Measurements from ENCODE around the gene ACKR2.

DNA sequence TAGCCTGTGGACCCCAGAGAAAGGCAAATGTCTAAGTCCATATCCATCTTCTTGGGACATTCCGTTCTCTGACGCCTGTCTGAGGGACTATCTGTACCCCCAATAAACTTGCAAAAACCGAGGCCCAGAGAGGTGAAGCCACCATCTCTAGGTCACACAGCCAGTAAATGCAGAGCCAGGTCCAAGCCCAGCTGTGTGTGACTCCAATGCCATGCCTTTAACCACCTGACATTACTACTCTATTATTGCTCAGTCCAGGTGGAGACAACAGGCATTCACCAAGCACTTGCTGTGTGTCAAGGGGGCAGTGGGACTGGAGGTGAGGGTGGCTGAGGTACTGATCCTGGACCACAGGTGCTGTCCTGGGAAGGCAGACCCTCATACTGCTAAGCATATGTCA is 41.0 kb downstream of the ACKR2 start:
- TF ChIP-seq, protein P1, sequence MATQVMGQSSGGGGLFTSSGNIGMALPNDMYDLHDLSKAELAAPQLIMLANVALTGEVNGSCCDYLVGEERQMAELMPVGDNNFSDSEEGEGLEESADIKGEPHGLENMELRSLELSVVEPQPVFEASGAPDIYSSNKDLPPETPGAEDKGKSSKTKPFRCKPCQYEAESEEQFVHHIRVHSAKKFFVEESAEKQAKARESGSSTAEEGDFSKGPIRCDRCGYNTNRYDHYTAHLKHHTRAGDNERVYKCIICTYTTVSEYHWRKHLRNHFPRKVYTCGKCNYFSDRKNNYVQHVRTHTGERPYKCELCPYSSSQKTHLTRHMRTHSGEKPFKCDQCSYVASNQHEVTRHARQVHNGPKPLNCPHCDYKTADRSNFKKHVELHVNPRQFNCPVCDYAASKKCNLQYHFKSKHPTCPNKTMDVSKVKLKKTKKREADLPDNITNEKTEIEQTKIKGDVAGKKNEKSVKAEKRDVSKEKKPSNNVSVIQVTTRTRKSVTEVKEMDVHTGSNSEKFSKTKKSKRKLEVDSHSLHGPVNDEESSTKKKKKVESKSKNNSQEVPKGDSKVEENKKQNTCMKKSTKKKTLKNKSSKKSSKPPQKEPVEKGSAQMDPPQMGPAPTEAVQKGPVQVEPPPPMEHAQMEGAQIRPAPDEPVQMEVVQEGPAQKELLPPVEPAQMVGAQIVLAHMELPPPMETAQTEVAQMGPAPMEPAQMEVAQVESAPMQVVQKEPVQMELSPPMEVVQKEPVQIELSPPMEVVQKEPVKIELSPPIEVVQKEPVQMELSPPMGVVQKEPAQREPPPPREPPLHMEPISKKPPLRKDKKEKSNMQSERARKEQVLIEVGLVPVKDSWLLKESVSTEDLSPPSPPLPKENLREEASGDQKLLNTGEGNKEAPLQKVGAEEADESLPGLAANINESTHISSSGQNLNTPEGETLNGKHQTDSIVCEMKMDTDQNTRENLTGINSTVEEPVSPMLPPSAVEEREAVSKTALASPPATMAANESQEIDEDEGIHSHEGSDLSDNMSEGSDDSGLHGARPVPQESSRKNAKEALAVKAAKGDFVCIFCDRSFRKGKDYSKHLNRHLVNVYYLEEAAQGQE (IDR thresholded peaks at IDR 0.05; ENCODE audit: low read depth, low read length) = no peak
- TF ChIP-seq CHD2 (IDR thresholded peaks at IDR 0.05; ENCODE audit: low read length, partially characterized antibody) (no peak), MEF2A (IDR thresholded peaks at IDR 0.05; ENCODE audit: borderline replicate concordance, low read depth) (no peak), POLR2AphosphoS5 (IDR thresholded peaks at IDR 0.05; ENCODE audit: low read depth, low read length) (no peak), YY1 (IDR thresholded peaks at IDR 0.05; ENCODE audit: low read depth) (no peak), SIN3A (IDR thresholded peaks at IDR 0.05; ENCODE audit: borderline replicate concordance, low read depth, low read length) (no peak), SMC3 (IDR thresholded peaks at IDR 0.05; ENCODE audit: low read depth, low read length) (no peak)
- TF ChIP-seq, protein P2, sequence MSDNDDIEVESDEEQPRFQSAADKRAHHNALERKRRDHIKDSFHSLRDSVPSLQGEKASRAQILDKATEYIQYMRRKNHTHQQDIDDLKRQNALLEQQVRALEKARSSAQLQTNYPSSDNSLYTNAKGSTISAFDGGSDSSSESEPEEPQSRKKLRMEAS (IDR thresholded peaks at IDR 0.05; ENCODE audit: low read depth) = no peak
- TF ChIP-seq, protein P3, sequence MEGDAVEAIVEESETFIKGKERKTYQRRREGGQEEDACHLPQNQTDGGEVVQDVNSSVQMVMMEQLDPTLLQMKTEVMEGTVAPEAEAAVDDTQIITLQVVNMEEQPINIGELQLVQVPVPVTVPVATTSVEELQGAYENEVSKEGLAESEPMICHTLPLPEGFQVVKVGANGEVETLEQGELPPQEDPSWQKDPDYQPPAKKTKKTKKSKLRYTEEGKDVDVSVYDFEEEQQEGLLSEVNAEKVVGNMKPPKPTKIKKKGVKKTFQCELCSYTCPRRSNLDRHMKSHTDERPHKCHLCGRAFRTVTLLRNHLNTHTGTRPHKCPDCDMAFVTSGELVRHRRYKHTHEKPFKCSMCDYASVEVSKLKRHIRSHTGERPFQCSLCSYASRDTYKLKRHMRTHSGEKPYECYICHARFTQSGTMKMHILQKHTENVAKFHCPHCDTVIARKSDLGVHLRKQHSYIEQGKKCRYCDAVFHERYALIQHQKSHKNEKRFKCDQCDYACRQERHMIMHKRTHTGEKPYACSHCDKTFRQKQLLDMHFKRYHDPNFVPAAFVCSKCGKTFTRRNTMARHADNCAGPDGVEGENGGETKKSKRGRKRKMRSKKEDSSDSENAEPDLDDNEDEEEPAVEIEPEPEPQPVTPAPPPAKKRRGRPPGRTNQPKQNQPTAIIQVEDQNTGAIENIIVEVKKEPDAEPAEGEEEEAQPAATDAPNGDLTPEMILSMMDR (IDR thresholded peaks at IDR 0.05) = no peak
- TF ChIP-seq, protein P4, sequence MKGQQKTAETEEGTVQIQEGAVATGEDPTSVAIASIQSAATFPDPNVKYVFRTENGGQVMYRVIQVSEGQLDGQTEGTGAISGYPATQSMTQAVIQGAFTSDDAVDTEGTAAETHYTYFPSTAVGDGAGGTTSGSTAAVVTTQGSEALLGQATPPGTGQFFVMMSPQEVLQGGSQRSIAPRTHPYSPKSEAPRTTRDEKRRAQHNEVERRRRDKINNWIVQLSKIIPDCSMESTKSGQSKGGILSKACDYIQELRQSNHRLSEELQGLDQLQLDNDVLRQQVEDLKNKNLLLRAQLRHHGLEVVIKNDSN (IDR thresholded peaks at IDR 0.05; ENCODE audit: borderline replicate concordance, low read depth) = no peak
- TF ChIP-seq, protein P5, sequence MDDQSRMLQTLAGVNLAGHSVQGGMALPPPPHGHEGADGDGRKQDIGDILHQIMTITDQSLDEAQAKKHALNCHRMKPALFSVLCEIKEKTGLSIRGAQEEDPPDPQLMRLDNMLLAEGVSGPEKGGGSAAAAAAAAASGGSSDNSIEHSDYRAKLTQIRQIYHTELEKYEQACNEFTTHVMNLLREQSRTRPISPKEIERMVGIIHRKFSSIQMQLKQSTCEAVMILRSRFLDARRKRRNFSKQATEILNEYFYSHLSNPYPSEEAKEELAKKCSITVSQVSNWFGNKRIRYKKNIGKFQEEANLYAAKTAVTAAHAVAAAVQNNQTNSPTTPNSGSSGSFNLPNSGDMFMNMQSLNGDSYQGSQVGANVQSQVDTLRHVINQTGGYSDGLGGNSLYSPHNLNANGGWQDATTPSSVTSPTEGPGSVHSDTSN (IDR thresholded peaks at IDR 0.05) = no peak
